Suprapubic skin (tissue), 4 donors: ENCODE measurements around the gene PTH2R. TPM values are rescaled to one million over a fixed set of nuclear protein-coding genes. Genes with fewer than 3 reads are reported as not detected.

ENCODE experiments used
- DNase-seq, 2 donors: peaks; one replicate each; pipeline ENCODE4 v3.0.0-alpha.2; 2019; ENCODE audit warnings: low spot score in 2 of 2
- H3K27ac ChIP-seq: fragments of 200-600 bp; sonication (generic); one replicate; pipeline ENCODE4 v1.5.1; 2019
- H3K27me3 ChIP-seq: fragments of 200-600 bp; sonication (generic); one replicate; pipeline ENCODE4 v1.5.1; 2019
- H3K36me3 ChIP-seq: fragments of 200-600 bp; sonication (generic); one replicate; pipeline ENCODE4 v1.5.1; 2019
- H3K4me1 ChIP-seq: fragments of 200-600 bp; sonication (generic); one replicate; pipeline ENCODE4 v1.5.1; 2019
- H3K4me3 ChIP-seq: fragments of 200-600 bp; sonication (generic); one replicate; pipeline ENCODE4 v1.5.1; 2019; ENCODE audit warnings: mild to moderate bottlenecking
- H3K9me3 ChIP-seq: fragments of 200-600 bp; sonication (generic); one replicate; pipeline ENCODE4 v1.5.1; 2019
- EP300 ChIP-seq: sonication (generic); formaldehyde crosslinking; IDR thresholded peaks from one replicate; pipeline ENCODE4 v1.6.1; 2017; ENCODE audit warnings: antibody characterized with exemption
- POLR2A ChIP-seq, 2 donors: fragments of 450-650 bp; IDR thresholded peaks; one replicate each; pipeline ENCODE4 v1.6.1; 2017; ENCODE audit warnings: antibody characterized with exemption in 2 of 2, mild to moderate bottlenecking in 2 of 2, moderate library complexity in 2 of 2
- POLR2AphosphoS5 ChIP-seq, 3 donors: sonication (generic); formaldehyde crosslinking; IDR thresholded peaks; one replicate each; pipeline ENCODE4 v1.6.1; 2017; ENCODE audit warnings: antibody characterized with exemption in 3 of 3
- WGBS: methylation state at CpG from one replicate; pipeline ENCODE4 v1.1.5; 2018; 5-methylcytosine and 5-hydroxymethylcytosine counted together
- total RNA-seq, 4 donors: library from RNA; depleted of rRNA; stranded (reverse); fragments of >200 nt; gene quantifications; one replicate each; pipeline ENCODE4 v1.1.0, GENCODE V29; 2016
- TF ChIP-seq, protein P1 (sequence below), 2 donors: fragments of 200-600 bp in 1 of 2; fragments of 450-650 bp in 1 of 2; sonication (generic) in 1 of 2; IDR thresholded peaks; one replicate each; pipeline ENCODE4 v1.5.1; 2016 to 2019; ENCODE audit warnings: antibody characterized with exemption in 2 of 2, mild to moderate bottlenecking in 1 of 2, moderate library complexity in 1 of 2

Gene PTH2R
- total RNA-seq, 4 donors from 2014 or later = 0.56 TPM; not detected in 3

DNA sequence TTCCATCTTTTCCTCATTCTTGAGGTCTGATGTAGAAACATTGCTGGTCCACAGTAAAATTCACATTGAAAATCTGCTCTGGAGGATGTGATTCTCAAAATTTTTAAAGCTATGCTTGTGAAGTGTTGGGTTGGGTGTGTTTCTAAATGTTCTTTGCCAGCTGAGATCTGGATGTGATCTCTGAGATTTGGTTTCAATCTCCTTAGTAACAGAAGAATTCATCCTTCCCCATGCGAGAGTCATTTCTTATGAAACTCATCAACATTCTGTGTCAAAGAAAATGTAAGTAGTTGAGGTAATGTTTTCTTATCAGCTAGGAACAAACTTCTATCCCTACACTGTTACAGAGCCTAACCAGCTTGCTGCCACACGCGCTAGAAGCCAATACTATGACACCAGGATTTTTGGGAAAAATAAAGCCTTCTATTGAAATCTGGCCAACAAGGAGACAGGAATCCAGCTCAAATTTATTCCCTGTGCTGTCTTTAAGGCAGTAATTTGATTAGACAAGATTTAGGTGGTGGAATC lies 134.9 kb downstream of the PTH2R start:
- no peaks in the 10 kb centered on the region for H3K27me3 ChIP-seq
- H3K36me3 ChIP-seq = no peaks in the 10 kb centered on the region
- no peak overlapping the region for H3K4me3 ChIP-seq
- no peak for TF ChIP-seq EP300
- TF ChIP-seq, protein P1, sequence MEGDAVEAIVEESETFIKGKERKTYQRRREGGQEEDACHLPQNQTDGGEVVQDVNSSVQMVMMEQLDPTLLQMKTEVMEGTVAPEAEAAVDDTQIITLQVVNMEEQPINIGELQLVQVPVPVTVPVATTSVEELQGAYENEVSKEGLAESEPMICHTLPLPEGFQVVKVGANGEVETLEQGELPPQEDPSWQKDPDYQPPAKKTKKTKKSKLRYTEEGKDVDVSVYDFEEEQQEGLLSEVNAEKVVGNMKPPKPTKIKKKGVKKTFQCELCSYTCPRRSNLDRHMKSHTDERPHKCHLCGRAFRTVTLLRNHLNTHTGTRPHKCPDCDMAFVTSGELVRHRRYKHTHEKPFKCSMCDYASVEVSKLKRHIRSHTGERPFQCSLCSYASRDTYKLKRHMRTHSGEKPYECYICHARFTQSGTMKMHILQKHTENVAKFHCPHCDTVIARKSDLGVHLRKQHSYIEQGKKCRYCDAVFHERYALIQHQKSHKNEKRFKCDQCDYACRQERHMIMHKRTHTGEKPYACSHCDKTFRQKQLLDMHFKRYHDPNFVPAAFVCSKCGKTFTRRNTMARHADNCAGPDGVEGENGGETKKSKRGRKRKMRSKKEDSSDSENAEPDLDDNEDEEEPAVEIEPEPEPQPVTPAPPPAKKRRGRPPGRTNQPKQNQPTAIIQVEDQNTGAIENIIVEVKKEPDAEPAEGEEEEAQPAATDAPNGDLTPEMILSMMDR (IDR thresholded peaks at IDR 0.05) = no peak
- TF ChIP-seq POLR2AphosphoS5 (IDR thresholded peaks at IDR 0.05) = no peak
- TF ChIP-seq POLR2A (IDR thresholded peaks at IDR 0.05) = no peak
- WGBS = 66% methylated on average over 3 of the region's 3 CpGs
- no peak overlapping the region for H3K27ac ChIP-seq
- no peak for DNase-seq
- H3K4me1 ChIP-seq = no peaks in the 10 kb centered on the region
- no peaks in the 10 kb centered on the region for H3K9me3 ChIP-seq

DNA sequence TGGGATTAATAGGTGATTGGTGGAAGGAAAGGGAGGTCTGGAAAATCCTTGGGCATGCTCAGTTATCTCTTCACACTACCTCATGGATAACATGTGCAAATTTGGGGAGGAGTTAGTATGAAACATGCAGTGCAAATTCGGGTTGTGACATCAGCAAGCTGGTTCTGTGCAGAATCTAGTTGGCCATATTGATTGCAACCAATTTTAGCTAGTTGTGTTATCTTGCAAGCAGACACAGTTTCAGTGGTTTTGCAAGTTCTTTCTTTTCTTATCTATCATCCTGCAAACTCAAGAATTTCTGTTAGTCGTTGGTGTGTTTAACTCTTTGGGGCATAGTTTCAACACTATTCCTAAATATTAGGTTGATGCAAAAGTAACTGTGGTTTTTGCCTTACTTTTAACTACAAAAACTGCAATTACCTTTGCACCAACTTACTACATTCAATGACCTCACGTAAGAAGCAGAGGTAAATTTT lies 135.4 kb downstream of the PTH2R start:
- TF ChIP-seq POLR2A (IDR thresholded peaks at IDR 0.05) (no peak), POLR2AphosphoS5 (IDR thresholded peaks at IDR 0.05) (no peak), EP300 (no peak)
- TF ChIP-seq, protein P1 (IDR thresholded peaks at IDR 0.05) = no peak
- no peak overlapping the region for H3K4me3 ChIP-seq
- no peak overlapping the region for H3K27ac ChIP-seq
- DNase-seq = no peak
- H3K36me3 ChIP-seq = no peaks in the 10 kb centered on the region
- no peaks in the 10 kb centered on the region for H3K27me3 ChIP-seq
- H3K4me1 ChIP-seq = no peaks in the 10 kb centered on the region
- H3K9me3 ChIP-seq = no peaks in the 10 kb centered on the region
- 52% methylated on average over 3 of the region's 3 CpGs for WGBS

DNA sequence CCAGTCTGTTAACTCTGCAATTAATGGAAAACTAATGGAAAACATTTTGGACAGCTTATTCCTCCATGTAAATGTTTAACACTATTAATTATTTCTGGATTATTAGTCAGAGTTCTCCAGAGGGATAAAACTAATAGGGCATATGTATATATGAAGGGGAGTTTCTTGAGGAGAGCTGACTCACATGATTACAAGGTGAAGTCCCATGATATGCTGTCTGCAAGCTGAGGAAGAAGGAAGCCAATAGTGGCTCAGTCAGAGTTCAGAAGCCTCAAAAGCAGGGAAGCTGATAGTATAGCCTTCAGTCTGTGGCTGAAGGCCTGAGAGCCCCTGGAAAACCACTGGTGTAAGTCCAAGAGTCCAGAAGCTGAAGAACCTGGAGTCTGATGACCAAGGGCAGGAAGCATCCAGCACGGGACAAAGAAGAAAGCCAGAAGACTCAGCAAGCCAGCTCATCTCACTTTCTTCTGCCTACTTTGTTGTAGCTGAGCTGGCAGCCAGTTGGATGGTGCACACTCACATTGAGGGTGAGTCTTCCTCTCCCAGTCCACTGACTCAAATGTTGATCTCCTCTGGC lies 136.0 kb downstream of the PTH2R start:
- 73% methylated on average over 1 of the region's 1 CpG for WGBS
- Histone ChIP-seq H3K27me3 (no peaks in the 10 kb centered on the region), H3K9me3 (no peaks in the 10 kb centered on the region), H3K4me3 (no peak overlapping the region), H3K4me1 (no peaks in the 10 kb centered on the region), H3K36me3 (no peaks in the 10 kb centered on the region), H3K27ac (no peak overlapping the region)
- TF ChIP-seq, protein P1 (IDR thresholded peaks at IDR 0.05) = no peak
- no peak for TF ChIP-seq POLR2AphosphoS5 (IDR thresholded peaks at IDR 0.05)
- TF ChIP-seq EP300 = no peak
- no peak for TF ChIP-seq POLR2A (IDR thresholded peaks at IDR 0.05)
- no peak for DNase-seq

Other genes starting within 250 kb of the PTH2R start
- not detected for gene CRYGA, start 243.2 kb upstream of the PTH2R start, total RNA-seq
- not detected for gene C2orf80, start 216.8 kb upstream of the PTH2R start, total RNA-seq
- gene IDH1, start 151.7 kb upstream of the PTH2R start, total RNA-seq = 10 to 100 TPM; 38.4 to 58.3 (median 43.9) TPM
- 10 to 100 TPM; 25.0 to 55.9 (median 26.7) TPM for gene PIKFYVE, start 140.5 kb upstream of the PTH2R start, total RNA-seq